HG02840 (cell line): Measurements from ENCODE around the gene ZFR.
"Not testable (repeated sequence)": the region's sequence is repeated elsewhere in the genome, so short reads cannot be mapped to it uniquely, and the experiment has no call there.

Source experiments
- ATAC-seq: cut with Tn5 transposase; IDR thresholded peaks from one replicate; pipeline ENCODE4 v1.9.1; 2021; ENCODE audit warnings: mild to moderate bottlenecking, moderate library complexity, moderate number of reproducible peaks; ENCODE audit not compliant: unreplicated experiment, low FRiP score

ZFR gene

GRCh38 chr5:32326216-32326772 lies 118.2 kb downstream of the ZFR start:
- no peak for ATAC-seq

GRCh38 chr5:32325616-32326015 lies 118.9 kb downstream of the ZFR start:
- ATAC-seq = no peak

GRCh38 chr5:32325062-32325461 lies 119.5 kb downstream of the ZFR start:
- peak; percentile 66 for ATAC-seq

GRCh38 chr5:32323741-32324140 lies 120.8 kb downstream of the ZFR start:
- no peak for ATAC-seq

- no peak for ATAC-seq
Observed at GRCh38 chr5:32322882-32323281, 121.7 kb downstream of the ZFR start.

- not testable (repeated sequence) for ATAC-seq
Observed at GRCh38 chr5:32321787-32322186, 122.8 kb downstream of the ZFR start.

- ATAC-seq = no peak
Observed at GRCh38 chr5:32320576-32320975, 124.0 kb downstream of the ZFR start.

- no peak for ATAC-seq
Observed at GRCh38 chr5:32319926-32320543, 124.5 kb downstream of the ZFR start.

- no peak for ATAC-seq
Observed at GRCh38 chr5:32319392-32319791, 125.1 kb downstream of the ZFR start.

- ATAC-seq = no peak
Observed at GRCh38 chr5:32317041-32317440, 127.5 kb downstream of the ZFR start.

- no peak for ATAC-seq
Observed at GRCh38 chr5:32315221-32316014, 129.1 kb downstream of the ZFR start.

- no peak for ATAC-seq
Observed at GRCh38 chr5:32314658-32315057, 129.9 kb downstream of the ZFR start.

GRCh38 chr5:32314152-32314488 lies 130.4 kb downstream of the ZFR start:
- ATAC-seq = not testable (repeated sequence)

- ATAC-seq = peak; percentile 95
Observed at GRCh38 chr5:32312595-32313332, 131.8 kb downstream of the ZFR start, which contains the start of gene MTMR12. Gene MTMR12 (minus strand): TSS chr5:32312939. CDS start chr5:32312838, 101 bp downstream.

- ATAC-seq = peak; percentile 29
Observed at GRCh38 chr5:32312197-32312594, 132.3 kb downstream of the ZFR start.

GRCh38 chr5:32311404-32312196 lies 132.9 kb downstream of the ZFR start:
- ATAC-seq = no peak

- no peak for ATAC-seq
Observed at GRCh38 chr5:32309761-32310160, 134.8 kb downstream of the ZFR start.

- no peak for ATAC-seq
Observed at GRCh38 chr5:32308946-32309345, 135.6 kb downstream of the ZFR start.

- ATAC-seq = no peak
Observed at GRCh38 chr5:32307769-32308194, 136.8 kb downstream of the ZFR start.

- no peak for ATAC-seq
Observed at GRCh38 chr5:32304622-32305021, 139.9 kb downstream of the ZFR start.
